Esophagus muscularis mucosa (tissue), 4 donors: ENCODE measurements around the gene DENND6B.

Source experiments
- CTCF ChIP-seq, 3 experiments: fragments of 200-600 bp in 2 of 3; fragments of 450-650 bp in 1 of 3; sonication (generic) in 2 of 3; IDR thresholded peaks; one replicate each; pipeline ENCODE4 v1.5.1; 2017 to 2019; ENCODE audit warnings: antibody characterized with exemption in 3 of 3, mild to moderate bottlenecking in 2 of 3, moderate library complexity in 1 of 3
- EP300 ChIP-seq: sonication (generic); formaldehyde crosslinking; IDR thresholded peaks from one replicate; pipeline ENCODE4 v1.6.1; 2017; ENCODE audit warnings: antibody characterized with exemption
- POLR2A ChIP-seq: fragments of 450-650 bp; IDR thresholded peaks from one replicate; pipeline ENCODE4 v1.6.1; 2017; ENCODE audit warnings: antibody characterized with exemption, moderate library complexity, mild to moderate bottlenecking, low read depth
- POLR2AphosphoS5 ChIP-seq, 2 donors: sonication (generic); formaldehyde crosslinking; IDR thresholded peaks; one replicate each; pipeline ENCODE4 v1.6.1; 2017; ENCODE audit warnings: antibody characterized with exemption in 2 of 2

DNA sequence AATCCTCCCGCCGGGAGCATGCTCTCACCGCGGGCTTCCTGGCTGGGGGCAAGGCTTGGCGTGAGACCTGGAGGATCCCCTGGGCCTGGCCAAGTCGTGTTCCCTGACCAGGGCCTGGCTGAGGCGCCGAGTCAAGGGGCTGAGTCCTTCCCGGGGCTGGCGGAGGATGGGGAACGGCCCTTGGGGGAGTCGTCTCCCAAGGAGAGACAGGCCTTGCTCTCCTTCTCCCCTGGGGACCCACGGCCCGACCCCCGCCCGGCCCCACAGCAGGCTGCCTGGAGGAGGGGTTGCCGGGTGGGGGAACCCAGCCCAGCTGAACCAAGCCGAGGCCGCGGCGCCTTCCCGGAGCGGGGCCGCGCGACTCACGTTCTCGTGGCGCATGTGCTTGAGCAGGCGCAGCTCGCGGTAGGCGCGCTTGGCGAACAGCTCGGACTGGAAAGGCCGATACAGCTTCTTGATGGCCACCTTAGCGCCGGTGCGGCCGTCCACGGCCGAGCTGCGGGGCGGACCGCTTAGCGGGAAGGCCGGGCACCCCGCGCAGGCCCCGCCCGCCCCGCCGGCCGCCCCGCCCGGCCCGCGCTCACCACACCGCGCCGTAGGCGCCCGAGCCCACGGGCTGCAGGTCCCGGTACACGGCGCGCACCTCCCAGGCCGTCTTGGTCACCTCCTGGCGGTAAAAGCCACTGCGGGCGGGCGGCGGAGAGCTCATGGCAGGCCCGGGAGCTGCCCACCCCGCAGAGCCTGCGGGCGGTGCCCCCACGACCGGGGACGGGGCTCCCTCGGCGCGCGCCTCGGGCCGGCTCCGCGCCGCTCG is 65.8 kb downstream of the DENND6B start:
- TF ChIP-seq POLR2A (no peak), CTCF (IDR thresholded peaks at IDR 0.05) (no peak), POLR2AphosphoS5 (IDR thresholded peaks at IDR 0.05) (no peak), EP300 (no peak)
